HG02840 (cell line): ENCODE results near the gene VPS13D.
"Not testable (repeated sequence)": the region's sequence is repeated elsewhere in the genome, so short reads cannot be mapped to it uniquely, and the experiment has no call there.

ENCODE experiments used
- ATAC-seq: cut with Tn5 transposase; IDR thresholded peaks from one replicate; pipeline ENCODE4 v1.9.1; 2021; ENCODE audit warnings: mild to moderate bottlenecking, moderate library complexity, moderate number of reproducible peaks; ENCODE audit not compliant: unreplicated experiment, low FRiP score

The VPS13D gene

DNA sequence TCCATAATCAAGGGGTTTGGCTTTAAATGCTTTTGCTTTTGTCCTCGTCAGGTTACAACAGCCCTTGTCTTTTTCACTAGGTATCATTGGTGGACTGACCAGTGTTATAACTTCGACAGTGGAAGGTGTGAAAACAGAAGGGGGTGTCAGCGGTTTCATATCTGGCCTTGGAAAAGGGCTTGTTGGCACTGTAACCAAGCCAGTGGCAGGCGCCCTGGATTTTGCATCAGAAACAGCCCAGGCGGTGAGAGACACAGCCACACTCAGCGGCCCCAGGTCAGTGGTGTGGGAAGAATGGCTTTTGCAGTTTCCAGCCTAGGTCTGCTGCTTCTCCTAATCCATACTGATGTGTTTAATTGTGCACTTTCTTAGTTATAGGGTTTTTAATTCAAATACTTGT lies 230.3 kb downstream of the VPS13D start:
- ATAC-seq = no peak

DNA sequence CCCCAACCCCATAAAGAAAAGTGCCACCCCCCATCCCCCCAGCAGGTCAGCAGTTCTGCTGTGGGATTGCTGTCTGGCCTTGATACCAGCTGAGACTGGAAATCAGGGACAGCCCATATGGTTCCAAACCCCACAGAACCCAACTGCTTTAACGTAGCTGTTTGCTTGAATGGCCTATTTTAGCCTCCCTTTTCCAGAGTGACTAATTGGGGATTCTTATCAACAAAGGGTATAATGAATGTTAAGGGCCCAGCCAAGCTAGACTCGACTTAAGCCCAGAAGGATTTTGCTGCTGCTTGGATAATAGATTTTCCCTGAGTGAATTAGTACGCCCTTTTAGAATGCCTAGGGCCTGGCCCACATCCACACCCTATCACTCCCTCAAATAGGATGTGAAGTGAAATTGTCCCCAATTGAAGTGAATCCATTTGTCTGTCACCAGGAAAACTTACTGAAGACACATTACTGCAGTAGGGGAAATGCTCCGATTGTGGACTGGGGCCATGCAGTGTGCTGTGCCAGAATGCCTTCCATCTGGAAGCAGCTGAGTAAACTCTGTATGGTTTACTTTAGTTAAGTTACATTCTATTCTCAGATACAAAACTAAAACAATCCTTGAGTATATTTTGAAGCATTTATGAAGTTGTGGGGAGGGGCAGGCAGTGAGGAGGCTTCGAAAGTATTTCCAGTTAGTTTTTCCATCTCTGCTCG lies 231.2 kb downstream of the VPS13D start:
- ATAC-seq = no peak

DNA sequence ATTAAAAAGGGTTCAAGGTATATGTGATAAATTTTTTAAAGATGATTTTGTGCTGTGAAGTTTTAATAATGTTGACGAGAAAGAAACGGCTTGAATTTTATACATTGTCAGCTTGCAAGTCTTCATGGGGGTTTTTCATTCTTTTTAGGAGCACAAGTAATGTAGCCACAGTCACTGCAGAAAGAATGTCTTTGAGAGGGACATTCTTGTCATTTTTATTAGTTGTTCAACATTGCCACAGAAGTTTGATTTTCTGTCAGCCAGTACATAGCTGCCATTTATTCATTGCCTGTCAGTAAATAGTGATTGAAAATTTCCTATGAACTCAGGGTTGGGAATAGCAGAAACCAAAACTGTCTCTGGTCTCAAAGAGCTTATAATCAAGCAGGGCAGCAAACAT lies 231.9 kb downstream of the VPS13D start:
- ATAC-seq = no peak

DNA sequence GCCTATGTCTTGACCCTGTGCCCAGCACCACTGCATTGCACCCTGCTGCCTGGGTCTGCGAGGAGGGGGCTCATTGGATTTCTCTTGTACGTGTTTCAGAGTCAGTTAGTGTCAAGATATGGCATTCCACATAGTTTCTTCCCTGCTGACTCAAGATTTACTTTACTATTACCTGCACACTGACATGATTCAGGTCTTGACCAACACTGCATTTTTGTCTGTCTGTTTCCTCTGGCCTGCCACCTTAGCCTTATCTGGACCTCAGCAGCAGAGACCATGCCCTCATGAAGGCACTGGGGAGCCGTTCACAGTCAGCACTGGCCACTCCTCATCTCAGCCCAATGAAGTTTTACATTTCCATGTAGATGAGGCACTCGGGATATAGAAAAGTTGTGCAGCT lies 232.8 kb downstream of the VPS13D start:
- ATAC-seq = no peak

DNA sequence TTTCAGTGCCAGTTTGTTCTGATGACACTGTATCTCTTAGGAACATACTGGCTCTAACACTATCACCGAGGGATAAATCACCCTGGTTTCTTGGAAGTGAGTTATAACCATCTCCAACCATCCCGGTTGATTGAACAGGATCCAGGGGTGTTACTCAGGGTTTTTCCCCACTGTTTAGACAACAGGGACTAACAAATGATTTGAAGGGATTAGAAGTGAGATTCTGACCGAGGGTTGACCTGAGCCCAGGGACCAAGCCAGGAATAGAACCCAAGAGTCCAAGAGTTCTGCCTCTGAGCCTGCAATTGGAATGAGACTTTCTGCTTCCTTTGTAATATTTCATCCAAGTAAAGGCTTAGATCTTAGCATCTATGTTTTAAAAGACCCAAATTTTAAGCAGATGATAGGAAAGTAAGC lies 234.2 kb downstream of the VPS13D start:
- no peak for ATAC-seq

DNA sequence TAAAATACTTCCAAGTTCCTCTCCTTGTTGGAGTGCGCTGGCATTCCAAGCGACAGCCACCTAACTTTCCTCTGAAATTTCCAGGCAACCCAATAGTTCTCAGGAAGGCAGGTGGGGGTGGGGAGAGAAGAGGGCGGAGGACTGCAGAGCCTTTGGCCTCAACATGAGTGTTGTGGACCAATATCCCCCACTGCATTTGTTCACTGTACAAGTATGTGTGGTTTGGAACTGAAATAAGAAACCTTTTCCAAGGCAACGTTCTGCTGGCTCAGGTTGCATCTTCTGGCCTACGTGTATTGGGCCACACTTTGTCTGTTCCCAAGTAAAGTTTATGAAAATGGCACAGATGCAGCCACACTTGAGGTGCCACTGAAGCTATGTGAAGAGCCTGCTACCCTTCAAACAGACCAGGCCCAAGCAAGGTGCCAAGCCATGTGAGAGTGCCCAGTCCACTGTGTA lies 234.8 kb downstream of the VPS13D start:
- no peak for ATAC-seq

DNA sequence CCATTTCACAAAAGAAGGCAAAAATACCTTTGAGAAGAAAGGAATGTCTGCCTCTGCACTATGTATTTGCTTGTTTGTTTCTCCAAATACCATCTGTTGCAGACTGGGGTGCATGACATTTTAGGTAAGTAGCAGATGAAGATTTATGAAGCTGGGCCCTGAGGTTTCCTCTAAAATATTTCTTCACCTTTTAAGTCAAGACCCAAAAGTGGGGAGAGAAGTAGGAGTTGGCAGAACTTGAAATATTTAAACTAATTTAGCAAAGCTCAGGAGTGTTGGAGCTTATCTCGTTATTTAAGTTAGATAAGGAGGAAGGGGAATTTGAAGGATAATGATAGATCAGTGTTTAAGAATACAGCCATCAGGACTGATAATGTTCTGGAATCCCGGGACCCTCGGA lies 235.3 kb downstream of the VPS13D start:
- ATAC-seq = no peak

DNA sequence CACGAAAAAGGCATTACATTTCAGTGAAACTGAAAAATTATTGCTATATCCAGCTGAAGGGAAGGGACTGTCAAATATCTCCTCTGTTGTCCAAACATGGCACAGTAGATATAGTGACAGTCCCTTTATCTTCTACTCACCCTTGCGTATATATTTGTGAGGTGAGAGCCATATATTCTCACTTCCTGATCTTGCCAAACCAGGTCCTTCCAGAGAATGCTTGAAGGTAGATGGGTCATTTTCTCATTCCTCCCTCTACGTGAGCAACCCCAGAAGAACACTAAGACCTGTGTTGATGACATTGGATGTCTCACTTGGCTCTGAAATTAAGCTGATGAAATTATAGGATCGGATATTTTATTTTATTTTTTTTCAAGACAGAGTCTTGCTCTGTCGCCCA lies 237.0 kb downstream of the VPS13D start:
- no peak for ATAC-seq

DNA sequence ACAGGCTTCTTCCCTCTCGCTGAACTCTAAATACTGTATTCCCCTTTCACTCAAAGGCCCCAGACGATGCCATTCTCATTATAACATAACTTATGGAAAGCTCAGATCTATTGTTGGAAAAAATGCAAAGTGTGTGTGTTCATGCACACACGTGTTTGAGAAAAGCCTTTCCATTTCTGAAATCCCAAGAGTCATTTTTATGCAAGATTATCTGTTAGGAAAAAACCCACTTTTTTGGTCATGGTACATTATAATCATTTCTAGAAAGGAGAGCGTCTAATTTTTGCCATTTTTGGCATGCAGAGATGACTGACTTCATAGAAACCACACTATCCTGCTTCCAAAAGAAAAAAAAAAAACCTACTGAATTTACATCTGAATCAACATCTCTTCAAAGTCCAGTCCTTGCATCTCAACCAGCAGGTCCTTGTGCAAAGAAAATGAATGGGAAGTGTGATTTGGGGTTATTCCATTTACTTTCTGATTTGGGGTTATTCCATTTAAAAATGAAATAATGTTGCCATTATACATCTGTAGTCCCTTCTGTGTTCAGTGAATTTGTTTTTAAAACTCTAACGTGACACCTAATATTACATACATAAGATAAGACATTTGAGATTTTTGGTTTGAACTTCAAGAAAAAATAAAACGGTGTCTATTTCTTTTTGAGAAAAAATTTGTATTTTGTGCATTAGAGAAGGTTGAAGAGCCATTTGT lies 237.9 kb downstream of the VPS13D start:
- no peak for ATAC-seq

DNA sequence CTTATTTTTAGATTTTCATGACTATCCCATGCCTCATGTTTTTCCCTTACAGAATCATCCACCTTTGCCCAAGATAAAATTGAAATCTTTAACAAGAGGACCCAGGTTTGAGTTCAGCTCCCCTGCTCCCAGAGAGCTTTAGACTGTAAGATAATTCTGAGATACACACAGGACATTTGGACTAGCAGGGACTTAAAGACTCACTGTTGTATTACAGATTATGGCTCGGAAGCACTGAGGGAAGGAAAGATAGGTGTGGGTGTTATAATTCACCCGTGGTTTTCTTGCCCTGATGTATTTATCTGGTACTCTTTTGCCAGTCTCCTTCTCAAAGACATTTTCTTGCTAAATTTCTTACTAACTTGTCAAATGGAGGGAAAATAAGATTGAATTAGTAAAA lies 238.5 kb downstream of the VPS13D start:
- ATAC-seq = no peak

DNA sequence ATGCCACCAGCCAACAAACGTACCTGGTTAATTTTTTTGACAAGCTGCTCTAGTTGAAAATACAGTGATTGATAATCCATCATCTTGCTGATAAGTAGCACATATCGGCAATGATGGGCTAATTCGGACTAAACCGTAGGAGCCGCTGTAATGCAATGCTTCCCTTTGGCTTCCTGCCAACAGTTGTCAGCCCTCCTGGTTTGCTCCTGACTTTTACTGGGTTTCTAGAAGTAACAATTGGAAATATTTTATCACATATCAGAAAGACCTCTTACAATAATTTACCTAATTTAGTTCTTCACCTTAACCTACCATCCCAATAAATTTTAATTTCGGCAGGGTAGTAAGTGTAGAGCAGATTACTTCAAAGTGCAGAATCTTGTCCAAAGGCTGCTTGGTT lies 239.7 kb downstream of the VPS13D start:
- no peak for ATAC-seq

DNA sequence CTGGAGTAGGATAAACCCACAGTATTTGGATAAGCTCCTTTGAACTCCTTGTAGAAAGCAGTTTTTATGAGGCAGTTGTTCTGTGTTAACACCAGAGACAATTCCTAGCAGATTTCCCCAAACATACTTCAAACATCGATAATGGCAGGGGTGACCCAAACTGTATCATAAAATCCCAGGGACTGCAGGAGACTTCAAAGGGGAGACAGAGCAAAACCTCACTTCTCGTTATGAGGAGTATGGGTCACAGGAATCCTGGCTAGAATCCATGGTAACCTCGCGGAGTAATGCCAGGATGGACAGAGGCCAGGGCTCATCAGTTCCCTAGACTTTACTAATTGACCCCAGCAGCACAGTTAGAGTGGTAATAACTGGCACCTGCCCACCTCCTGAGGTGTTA lies 240.2 kb downstream of the VPS13D start:
- no peak for ATAC-seq

DNA sequence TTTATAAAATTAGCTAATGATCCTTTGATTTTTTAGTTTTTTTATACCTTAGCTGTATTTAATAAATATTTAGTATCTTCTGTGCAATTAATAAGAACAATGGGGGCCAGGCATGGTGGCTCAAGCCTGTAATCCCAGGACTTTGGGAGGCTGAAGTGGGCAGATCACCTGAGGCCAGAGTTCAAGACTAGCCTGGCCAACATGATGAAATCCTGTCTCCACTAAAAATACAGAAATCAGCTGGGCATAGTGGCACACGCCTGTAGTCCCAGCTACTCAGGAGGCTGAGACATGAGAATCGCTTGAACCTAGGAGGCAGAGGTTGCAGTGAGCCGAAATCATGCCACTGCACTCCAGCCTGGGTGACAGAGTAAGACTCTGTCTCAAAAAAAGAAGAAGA lies 241.1 kb downstream of the VPS13D start:
- ATAC-seq = not testable (repeated sequence)

DNA sequence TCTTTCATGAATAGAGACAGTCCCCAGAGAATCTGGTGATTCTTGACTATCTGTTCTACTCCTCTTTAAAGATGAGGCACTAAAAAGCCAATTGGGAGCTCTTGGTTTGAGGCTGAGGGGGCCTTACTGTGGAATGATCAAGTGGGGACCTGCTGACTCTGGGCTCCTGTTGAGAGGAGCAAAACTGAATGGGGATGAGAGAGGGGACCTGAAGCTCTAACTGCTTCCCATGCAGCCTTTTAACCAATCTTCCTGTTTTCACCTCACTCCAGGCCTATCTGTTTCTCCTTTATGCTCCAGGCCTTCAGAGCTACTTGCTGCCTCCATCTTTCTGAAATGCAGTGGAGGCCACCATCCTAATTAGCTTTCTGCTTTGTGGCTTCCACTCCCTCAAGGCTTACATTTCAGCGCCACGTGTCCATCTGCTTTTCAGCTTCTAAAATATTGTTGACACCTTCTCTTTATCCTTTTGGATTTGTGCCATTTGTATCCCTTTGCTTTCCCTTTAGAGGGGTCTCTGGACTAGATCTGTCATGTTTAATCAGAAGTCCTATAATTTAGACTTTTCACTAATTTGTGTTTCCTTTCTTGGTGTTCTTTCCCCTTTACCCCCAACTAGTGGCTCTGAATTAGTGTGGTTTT lies 242.4 kb downstream of the VPS13D start:
- ATAC-seq = no peak

DNA sequence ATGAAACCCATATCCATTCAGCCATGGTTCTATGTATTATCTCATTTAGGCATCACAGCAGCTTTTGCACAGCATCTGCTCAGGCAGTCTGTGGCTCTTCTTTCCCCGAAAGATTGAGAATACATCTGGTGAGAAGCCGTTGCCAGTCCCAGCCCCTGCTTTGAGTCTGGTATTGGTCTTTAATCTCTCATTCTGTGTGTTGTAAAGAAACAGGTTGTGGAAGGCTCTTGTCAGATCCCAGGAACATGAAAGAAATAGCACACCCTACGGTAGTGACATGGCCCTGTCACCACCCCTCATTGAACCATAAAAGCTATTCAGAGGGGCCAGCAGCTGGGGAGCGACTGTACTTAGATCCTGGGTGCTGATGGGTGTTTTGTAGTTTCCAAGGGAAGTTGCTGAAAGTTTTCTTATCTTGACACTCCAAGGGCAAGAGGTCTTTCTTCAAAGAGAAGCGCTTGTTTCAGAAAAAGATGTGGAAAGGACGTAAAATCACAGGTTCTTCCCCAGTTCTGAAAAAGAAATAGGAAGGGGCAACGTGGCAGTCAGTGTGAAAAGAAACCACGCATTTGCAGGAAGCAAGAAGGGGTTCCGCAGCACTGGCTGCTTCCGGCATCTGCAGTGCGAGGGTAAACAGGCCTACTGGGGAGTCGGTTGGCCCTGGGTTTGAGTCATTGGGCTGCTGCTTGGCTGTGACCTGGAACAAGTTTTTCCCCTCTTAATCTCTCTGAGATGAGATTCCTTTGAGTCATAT lies 243.1 kb downstream of the VPS13D start:
- no peak for ATAC-seq

DNA sequence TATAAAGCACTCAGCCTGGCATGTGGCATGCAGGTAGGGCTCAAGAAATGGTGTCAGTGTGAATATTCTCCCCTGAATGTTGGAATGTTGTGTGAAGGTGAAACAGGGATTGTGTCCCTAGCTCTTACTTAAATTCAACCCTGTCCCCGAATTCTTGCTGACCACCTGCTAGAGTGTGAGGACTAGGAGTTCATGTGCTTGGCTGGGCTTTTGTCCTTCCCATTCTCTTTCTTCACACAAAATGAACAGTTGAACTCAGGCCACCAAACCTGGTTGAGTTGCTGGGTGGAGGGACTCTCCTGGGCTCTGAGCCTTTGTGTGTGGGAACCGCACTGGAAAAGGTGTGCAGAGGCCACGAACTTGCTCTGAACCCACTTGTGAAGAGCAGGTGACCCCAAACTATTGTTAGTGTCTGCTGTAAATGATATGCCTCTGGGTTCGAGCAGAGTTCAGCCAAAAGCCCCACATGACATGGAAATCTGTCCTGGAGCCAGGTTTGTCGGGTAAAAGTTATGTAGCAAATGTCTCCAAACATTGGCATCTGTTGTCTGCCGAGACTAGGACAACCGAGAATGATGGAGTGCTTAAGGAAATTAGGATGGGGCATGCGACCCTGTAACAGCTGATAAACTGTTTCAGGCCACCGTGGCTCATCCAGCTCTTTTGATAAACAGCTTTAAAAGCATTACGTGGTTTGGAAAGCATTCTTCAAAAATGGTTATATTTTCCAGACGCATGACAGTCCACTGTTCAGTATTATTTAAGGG lies 243.9 kb downstream of the VPS13D start:
- no peak for ATAC-seq

DNA sequence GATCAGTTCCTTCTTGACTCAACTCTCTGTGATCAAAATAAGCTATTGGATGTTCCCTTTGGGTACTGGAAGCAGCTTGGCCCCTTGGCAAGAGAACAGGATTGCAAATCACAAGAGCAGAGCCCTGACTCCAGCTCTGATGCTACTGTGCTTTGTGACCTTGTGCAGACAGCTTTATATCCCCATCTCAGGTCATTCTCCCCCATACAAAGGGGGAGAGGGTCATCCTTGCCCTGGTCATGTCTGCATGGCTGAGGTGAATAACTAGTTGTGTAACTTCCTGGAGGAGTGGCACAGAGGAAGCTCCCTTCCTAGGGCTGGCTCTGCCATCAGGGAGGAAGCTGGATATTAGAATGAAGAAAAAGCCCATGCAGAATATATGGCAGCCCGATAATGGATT lies 245.3 kb downstream of the VPS13D start:
- no peak for ATAC-seq

DNA sequence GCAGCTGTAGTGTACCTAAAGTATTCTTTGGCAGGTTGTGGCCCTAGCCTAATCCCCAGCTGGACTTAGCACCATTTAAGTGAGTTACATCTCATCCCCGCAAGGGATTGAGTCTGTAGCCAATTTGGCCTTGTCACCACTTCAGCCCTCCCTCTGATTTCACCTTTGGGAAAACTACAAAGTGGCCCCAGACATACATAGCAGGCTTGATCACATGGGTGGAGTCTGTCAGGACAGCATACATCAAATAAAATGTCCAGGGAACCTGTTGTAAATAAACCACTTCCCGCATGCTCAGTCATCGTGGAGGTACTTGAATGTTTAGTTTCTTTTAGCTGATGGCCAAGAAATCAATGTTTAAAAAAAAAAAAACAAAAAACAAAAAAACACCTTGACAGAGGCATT lies 245.7 kb downstream of the VPS13D start:
- no peak for ATAC-seq

DNA sequence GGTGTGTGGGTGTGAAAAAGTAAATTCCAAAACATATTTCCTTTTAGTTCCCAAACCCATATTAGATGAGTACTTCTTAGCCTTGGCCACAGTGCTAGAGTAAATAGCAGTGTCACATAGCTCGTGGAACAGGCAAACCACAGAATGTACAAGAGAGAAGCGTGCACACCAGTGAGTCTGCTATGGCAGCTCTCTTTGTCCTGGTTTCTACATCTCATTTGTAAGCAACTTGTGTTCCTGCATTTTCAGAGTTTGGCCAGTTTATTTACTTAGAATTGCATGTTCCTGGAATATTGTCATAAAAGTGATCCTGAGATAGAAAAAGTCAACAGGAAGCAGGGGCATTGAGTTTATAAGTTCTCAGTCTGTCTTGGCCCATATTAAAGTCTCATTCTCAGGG lies 246.1 kb downstream of the VPS13D start:
- no peak for ATAC-seq

DNA sequence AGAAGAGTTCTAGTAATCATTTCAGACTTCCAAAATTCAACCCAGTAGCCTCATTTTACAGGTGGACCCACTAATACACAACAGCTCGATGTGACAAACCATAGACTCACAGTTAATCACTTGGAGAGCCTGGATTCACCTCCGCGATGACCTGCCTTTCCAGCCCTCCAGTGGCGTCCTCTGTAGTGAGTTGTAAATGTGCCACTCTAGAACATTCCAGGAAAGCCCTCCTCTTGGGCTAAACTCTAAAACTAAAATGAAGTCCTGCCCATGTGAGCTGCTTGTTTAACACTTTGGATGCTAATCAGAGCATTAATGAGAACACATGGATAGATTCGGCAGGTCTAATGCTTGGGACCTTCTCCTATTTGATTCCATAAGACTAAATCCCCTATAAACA lies 247.5 kb downstream of the VPS13D start:
- ATAC-seq = no peak
